K562 (cell line): Measurements from ENCODE around the gene WWOX. TPM values are rescaled to one million over a fixed set of nuclear protein-coding genes. Genes with fewer than 3 reads are reported as not detected.
A peak's percentile ranks its signal among the peaks of the same experiment; 100 is the strongest.

ENCODE experiments used
- ATAC-seq: fragments of 200-7000 bp; cut with Tn5 transposase; 3 replicates; pipeline ENCODE4 v1.9.1; 2020; ENCODE audit warnings: moderate library complexity
- BruUV-seq: library from RNA; stranded (reverse); fragments of 400-500 nt; replicated peaks from 2 replicates; lab custom pipeline; 2021; lab: Mats Ljungman, UMichigan
- CTCF ChIA-PET: fragments of 300-600 bp; formaldehyde crosslinking; extraction: SDS; loops from one replicate; lab custom pipeline; 2021; ENCODE audit warnings: low intra/inter-chr PET ratio; lab: Yijun Ruan, JAX
- POLR2A ChIA-PET: fragments of 300-600, 350-650 bp; sonication (Branson Sonifier 250); formaldehyde crosslinking; extraction: SDS; loops from one replicate; lab custom pipeline; 2021; ENCODE audit warnings: antibody characterized with exemption, inconsistent platforms; lab: Yijun Ruan, JAX
- DNase-seq, 4 experiments: peaks; one replicate each; pipeline versions ENCODE4 v3.0.0 to v3.0.0-alpha.2; 2011 to 2018; ENCODE audit warnings: low spot score in 3 of 4, mixed read lengths in 3 of 4; ENCODE audit errors: extremely low read depth in 1 of 4
- FAIRE-seq: peaks from 2 replicates; lab custom pipeline; 2011; peaks lifted over from hg19 to GRCh38; lab: Jason Lieb, UNC
- H2AFZ ChIP-seq: 2 replicates; pipeline ENCODE4 v1.6.0; 2011; ENCODE audit warnings: low read depth, low read length, control low read depth, inconsistent platforms
- H3K27ac ChIP-seq: fragments of 200-600 bp; 3 replicates; pipeline ENCODE4 v1.8.0; 2011; ENCODE audit warnings: low read depth, mild to moderate bottlenecking, control low read depth, inconsistent platforms, low read length, moderate library complexity, mixed read lengths; ENCODE audit errors: extremely low read depth
- H3K27me3 ChIP-seq, 2 experiments: fragments of 300-600 bp in 1 of 2; 2 replicates in 1 of 2; 3 replicates in 1 of 2; pipeline versions ENCODE4 v1.6.0 to v1.8.0; 2011; ENCODE audit warnings: inconsistent platforms in 2 of 2, low read length in 2 of 2, mild to moderate bottlenecking in 1 of 2, mixed read lengths in 1 of 2, moderate library complexity in 1 of 2; ENCODE audit not compliant: control insufficient read depth in 2 of 2, insufficient read depth in 2 of 2
- H3K36me3 ChIP-seq: fragments of 300-600 bp; 3 replicates; pipeline ENCODE4 v1.8.0; 2011; ENCODE audit warnings: mild to moderate bottlenecking, low read length, inconsistent platforms; ENCODE audit not compliant: control insufficient read depth, insufficient read depth
- H3K4me1 ChIP-seq, 2 experiments: fragments of 200-600 bp in 1 of 2; replicated peaks in 1 of 2; 2 replicates in 1 of 2; 3 replicates in 1 of 2; pipeline versions ENCODE4 v1.5.1 to v1.8.0; 2011; ENCODE audit warnings: inconsistent platforms in 2 of 2, low read length in 2 of 2, mild to moderate bottlenecking in 1 of 2, mixed read lengths in 1 of 2, moderate library complexity in 1 of 2; ENCODE audit not compliant: control insufficient read depth in 2 of 2, insufficient read depth in 2 of 2
- H3K4me2 ChIP-seq: 2 replicates; pipeline ENCODE4 v1.6.1; 2011; ENCODE audit warnings: low read length, control low read depth, inconsistent platforms, mixed read lengths; ENCODE audit not compliant: insufficient read depth
- H3K4me3 ChIP-seq: fragments of 200-600 bp; sonication (generic), shearing (Covaris generic); 2 replicates; pipeline ENCODE4 v1.5.1; 2016; ENCODE audit warnings: control low read depth, inconsistent platforms
- H3K79me2 ChIP-seq: fragments of 200-600 bp; 3 replicates; pipeline ENCODE4 v1.8.0; 2011; ENCODE audit warnings: low read length, inconsistent platforms; ENCODE audit not compliant: control insufficient read depth, insufficient read depth
- H3K9ac ChIP-seq, 2 experiments: 2 replicates each; pipeline versions ENCODE4 v1.6.0 to v1.6.1; 2011; ENCODE audit warnings: low read depth in 2 of 2, low read length in 2 of 2, control low read depth in 1 of 2, inconsistent platforms in 1 of 2, mild to moderate bottlenecking in 1 of 2, mixed read lengths in 1 of 2; ENCODE audit not compliant: insufficient read depth in 1 of 2
- H3K9me1 ChIP-seq: one replicate; pipeline ENCODE4 v1.6.0; 2011; ENCODE audit warnings: inconsistent platforms, mild to moderate bottlenecking, low read length, moderate library complexity; ENCODE audit not compliant: control insufficient read depth, insufficient read depth
- H3K9me3 ChIP-seq: replicated peaks from 2 replicates; pipeline ENCODE4 v1.5.1; 2011; ENCODE audit warnings: low read depth, low read length, inconsistent platforms; ENCODE audit not compliant: control insufficient read depth, insufficient read depth
- H4K20me1 ChIP-seq: replicated peaks from 2 replicates; pipeline ENCODE4 v1.6.1; 2011; ENCODE audit warnings: low read length, inconsistent platforms, mixed read lengths; ENCODE audit not compliant: control insufficient read depth, insufficient read depth
- CEBPB ChIP-seq: fragments of 450-650 bp; IDR thresholded peaks from 2 replicates; pipeline ENCODE4 v1.6.1; 2016; ENCODE audit warnings: missing genetic modification characterization, missing compliant biosample characterization
- RFX1 ChIP-seq: fragments of 450-650 bp; IDR thresholded peaks from 2 replicates; pipeline ENCODE4 v1.6.1; 2016; ENCODE audit warnings: mild to moderate bottlenecking, moderate library complexity
- WGBS: fragments of 100-300 bp; shearing (Covaris generic); methylation state at CpG from one replicate; pipeline ENCODE4 v1.1.6; 2016; ENCODE audit warnings: low coverage, mixed read lengths; ENCODE audit not compliant: insufficient coverage; ENCODE audit errors: missing lambda C conversion rate; 5-methylcytosine and 5-hydroxymethylcytosine counted together
- in situ Hi-C: fragments of 300-500 bp; cut with MboI; formaldehyde crosslinking; loops from 4 replicates; pipeline ENCODE4 v1.15.0; 2018; ENCODE audit warnings: inconsistent platforms, mixed read lengths
- intact Hi-C: fragments of 100-400 bp; cut with micrococcal nuclease; formaldehyde crosslinking; loops from 2 replicates; pipeline ENCODE4 v1.14.2; 2022
- polyA plus RNA-seq, 8 experiments: library from polyadenylated mRNA; depleted of rRNA in 4 of 8; stranded (reverse) in 5 of 8; unstranded in 3 of 8; fragments of >200 nt; fragmentation: Nextera tagmentation in 2 of 8; fragmentation: Illumina TruSeq in 1 of 8; extraction: Ambion mirVana in 2 of 8; extraction: Trizol in 1 of 8; gene quantifications; 2 replicates each; pipeline versions ENCODE4 v1.2.1 to v1.2.3, GENCODE V29; 2011 to 2014; ENCODE audit warnings: inconsistent platforms in 1 of 8, missing spikeins in 1 of 8
- total RNA-seq, 7 experiments: library from RNA; depleted of rRNA in 6 of 7; stranded (reverse); fragments of >200 nt in 6 of 7; fragmentation: Illumina TruSeq in 2 of 7; extraction: Trizol in 2 of 7; gene quantifications; 2 replicates each; pipeline versions ENCODE4 v1.2.1 to v1.2.3, GENCODE V29; 2011 to 2021; ENCODE audit warnings: low replicate concordance in 1 of 7
- TF ChIP-seq, protein P1 (sequence below): fragments of 200-400 bp; formaldehyde crosslinking; IDR thresholded peaks from 2 replicates; pipeline ENCODE4 v1.6.1; 2017; ENCODE audit warnings: mild to moderate bottlenecking, low read depth, low read length, moderate library complexity
- TF ChIP-seq, protein P2 (sequence below): fragments of 250-450 bp; sonication (Bioruptor Pico); IDR thresholded peaks from 2 replicates; pipeline ENCODE4 v1.5.0; 2021

Gene WWOX
- total and polyA plus RNA-seq, 9 of the 15 experiments (the other 6 are each of a cell fraction or from before 2014, with no cell fraction given) = 1.6 to 22.7 (median 8.1) TPM

DNA sequence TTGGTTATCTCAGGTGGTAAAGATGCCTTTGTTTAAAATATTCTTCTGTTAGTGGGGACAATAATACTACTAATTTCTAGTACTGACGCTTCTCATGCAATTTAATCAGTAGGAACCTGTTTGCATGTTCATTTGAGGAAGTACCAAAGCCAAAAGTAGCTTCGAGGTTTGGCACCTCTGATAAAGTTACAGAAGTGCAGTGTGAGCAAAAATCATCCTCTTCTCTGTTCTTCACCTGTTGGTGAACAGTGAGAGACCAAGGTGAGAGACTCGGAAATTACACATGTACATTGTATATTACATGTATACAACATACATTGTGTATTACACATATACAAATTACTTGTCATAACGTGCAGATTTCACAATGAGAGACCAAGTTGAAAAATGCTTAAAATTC lies 1096.5 kb downstream of the WWOX start:
- DNase-seq = no peak
- Histone ChIP-seq H3K4me3 (no peak overlapping the region), H3K79me2 (no peaks in the 10 kb centered on the region), H3K27ac (no peak overlapping the region), H3K27me3 (peaks cover 5 to 29% of the 10 kb centered on the region in 2 experiments; a peak in 3 of 5 replicates), H3K9me1 (no peaks in the 10 kb centered on the region), H3K36me3 (no peaks in the 10 kb centered on the region), H3K9ac (no peak overlapping the region), H3K4me1 (no peaks in the 10 kb centered on the region), H3K4me2 (no peak overlapping the region), H3K9me3 (no peaks in the 10 kb centered on the region), H4K20me1 (peaks cover 4% of the 10 kb centered on the region; the same call in 1 of the 2 replicates), H2AFZ (no peak overlapping the region)
- FAIRE-seq = no peak
- ChIA-PET POLR2A (interaction anchor here (1.0 kb wide), 1 partner anchor 22 kb away, joined by 3 read pairs; no protein-coding TSS in a partner anchor), CTCF (interaction anchor here (0.6 kb wide), 1 partner anchor 156 kb away, joined by 4 read pairs; no protein-coding TSS in a partner anchor)
- no peak for ATAC-seq
- intact Hi-C loops = no loop called here
- 0% methylated on average over 4 of the region's 4 CpGs for WGBS
- BruUV-seq = no TSS peak
- 0 out of 2 replicates have a peak, but pooled peaks have one; percentile 14 for TF ChIP-seq CEBPB
- TF ChIP-seq, protein P1, sequence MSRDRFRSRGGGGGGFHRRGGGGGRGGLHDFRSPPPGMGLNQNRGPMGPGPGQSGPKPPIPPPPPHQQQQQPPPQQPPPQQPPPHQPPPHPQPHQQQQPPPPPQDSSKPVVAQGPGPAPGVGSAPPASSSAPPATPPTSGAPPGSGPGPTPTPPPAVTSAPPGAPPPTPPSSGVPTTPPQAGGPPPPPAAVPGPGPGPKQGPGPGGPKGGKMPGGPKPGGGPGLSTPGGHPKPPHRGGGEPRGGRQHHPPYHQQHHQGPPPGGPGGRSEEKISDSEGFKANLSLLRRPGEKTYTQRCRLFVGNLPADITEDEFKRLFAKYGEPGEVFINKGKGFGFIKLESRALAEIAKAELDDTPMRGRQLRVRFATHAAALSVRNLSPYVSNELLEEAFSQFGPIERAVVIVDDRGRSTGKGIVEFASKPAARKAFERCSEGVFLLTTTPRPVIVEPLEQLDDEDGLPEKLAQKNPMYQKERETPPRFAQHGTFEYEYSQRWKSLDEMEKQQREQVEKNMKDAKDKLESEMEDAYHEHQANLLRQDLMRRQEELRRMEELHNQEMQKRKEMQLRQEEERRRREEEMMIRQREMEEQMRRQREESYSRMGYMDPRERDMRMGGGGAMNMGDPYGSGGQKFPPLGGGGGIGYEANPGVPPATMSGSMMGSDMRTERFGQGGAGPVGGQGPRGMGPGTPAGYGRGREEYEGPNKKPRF = no peak
- in situ Hi-C loops = no loop called here

DNA sequence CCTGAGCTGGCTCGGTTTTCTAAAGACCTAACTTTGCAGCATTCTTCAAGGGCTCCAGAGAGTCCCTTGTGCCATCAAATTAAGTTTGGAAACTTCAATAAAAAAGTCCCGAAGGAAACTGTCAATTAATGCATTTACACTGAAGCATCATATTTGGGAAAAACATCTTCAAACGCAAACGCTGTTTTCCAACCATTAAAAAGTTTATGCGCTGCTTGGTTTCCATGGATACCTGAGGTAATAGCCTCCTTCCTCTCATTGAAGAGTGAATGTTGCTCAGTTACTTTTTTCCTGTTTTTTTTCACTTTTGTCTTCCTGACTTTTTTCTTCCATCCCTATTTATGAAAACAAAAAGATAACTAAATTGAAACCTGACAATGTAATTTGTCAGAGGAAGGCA lies 1102.0 kb downstream of the WWOX start:
- no peaks in the 10 kb centered on the region for H3K4me1 ChIP-seq
- TF ChIP-seq, protein P2, sequence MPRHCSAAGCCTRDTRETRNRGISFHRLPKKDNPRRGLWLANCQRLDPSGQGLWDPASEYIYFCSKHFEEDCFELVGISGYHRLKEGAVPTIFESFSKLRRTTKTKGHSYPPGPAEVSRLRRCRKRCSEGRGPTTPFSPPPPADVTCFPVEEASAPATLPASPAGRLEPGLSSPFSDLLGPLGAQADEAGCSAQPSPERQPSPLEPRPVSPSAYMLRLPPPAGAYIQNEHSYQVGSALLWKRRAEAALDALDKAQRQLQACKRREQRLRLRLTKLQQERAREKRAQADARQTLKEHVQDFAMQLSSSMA (CRISPR knock-in tag) = no peak
- peak; percentile 41; the same call in 1 of the 2 replicates for TF ChIP-seq RFX1
- ATAC-seq (no peak), DNase-seq (no peak), FAIRE-seq (no peak)
- in situ Hi-C loops = no loop called here
- no peak overlapping the region for H3K4me3 ChIP-seq
- H2AFZ ChIP-seq = no peak overlapping the region
- intact Hi-C loops = no loop called here
- no peak overlapping the region for H3K27ac ChIP-seq
- WGBS = 0% methylated on average over 5 of the region's 5 CpGs
- H3K9ac ChIP-seq = no peak overlapping the region
- no peak overlapping the region for H3K4me2 ChIP-seq
- no peaks in the 10 kb centered on the region for H3K9me1 ChIP-seq
- CTCF ChIA-PET = no interaction called here
- no peaks in the 10 kb centered on the region for H3K79me2 ChIP-seq
- H3K36me3 ChIP-seq = no peaks in the 10 kb centered on the region
- POLR2A ChIA-PET = no interaction called here
- peaks cover 4% of the 10 kb centered on the region; the same call in 1 of the 2 replicates for H4K20me1 ChIP-seq
- H3K9me3 ChIP-seq = no peaks in the 10 kb centered on the region
- peaks cover 3 to 12% of the 10 kb centered on the region in 2 experiments; a peak in 4 of 5 replicates for H3K27me3 ChIP-seq
- no TSS peak for BruUV-seq
